Activated CD4-positive, alpha-beta T cell treated with anti-CD3 and anti-CD28 coated beads, Interleukin-2, amount 50 U/mL, for 24 hours (primary cell): ENCODE results near the gene LDHD.
A peak's percentile ranks its signal among the peaks of the same experiment; 100 is the strongest.

Experiments used
- DNase-seq, 2 donors: peaks; one replicate each; pipeline ENCODE4 v3.0.0-alpha.2; 2020; ENCODE audit warnings: low read depth in 1 of 2, low spot score in 1 of 2

LDHD gene

GRCh38 chr16:75081179-75081859 is 35.3 kb downstream of the LDHD start:
- DNase-seq, result no peak

GRCh38 chr16:75080205-75081029 is 36.2 kb downstream of the LDHD start:
- no peak for DNase-seq

- no peak for DNase-seq
Measured at GRCh38 chr16:75079346-75079926, 37.1 kb downstream of the LDHD start.

- DNase-seq, result no peak
Measured at GRCh38 chr16:75078886-75079285, 37.7 kb downstream of the LDHD start.

DNA sequence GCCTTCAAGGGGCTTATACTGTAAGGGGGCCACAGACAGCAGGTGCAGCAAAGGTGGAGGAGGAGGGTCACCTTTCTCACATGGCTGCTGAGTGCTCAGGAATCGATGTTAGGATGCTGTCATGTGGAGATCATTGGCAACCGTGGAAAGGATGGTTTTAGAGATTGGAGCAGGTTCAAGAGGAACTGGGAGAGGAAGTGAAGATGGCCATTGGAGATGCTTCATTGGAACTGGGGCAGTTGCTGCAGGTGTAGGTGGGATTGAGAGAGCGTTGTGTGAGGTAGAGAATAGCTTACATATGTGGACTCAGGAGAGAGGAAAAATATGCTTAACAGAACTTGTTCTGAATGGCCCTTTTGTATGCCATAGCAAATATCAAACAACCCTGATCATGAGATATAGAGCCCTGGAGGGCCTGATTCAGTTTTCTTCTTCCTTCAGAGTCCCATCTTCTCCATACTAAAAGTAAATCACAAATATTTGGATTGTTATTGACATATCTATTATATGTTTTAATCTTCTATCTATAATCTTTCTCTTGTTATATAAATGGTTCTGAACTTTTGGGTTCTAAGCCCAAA is 40.8 kb downstream of the LDHD start:
- DNase-seq, result no peak

DNA sequence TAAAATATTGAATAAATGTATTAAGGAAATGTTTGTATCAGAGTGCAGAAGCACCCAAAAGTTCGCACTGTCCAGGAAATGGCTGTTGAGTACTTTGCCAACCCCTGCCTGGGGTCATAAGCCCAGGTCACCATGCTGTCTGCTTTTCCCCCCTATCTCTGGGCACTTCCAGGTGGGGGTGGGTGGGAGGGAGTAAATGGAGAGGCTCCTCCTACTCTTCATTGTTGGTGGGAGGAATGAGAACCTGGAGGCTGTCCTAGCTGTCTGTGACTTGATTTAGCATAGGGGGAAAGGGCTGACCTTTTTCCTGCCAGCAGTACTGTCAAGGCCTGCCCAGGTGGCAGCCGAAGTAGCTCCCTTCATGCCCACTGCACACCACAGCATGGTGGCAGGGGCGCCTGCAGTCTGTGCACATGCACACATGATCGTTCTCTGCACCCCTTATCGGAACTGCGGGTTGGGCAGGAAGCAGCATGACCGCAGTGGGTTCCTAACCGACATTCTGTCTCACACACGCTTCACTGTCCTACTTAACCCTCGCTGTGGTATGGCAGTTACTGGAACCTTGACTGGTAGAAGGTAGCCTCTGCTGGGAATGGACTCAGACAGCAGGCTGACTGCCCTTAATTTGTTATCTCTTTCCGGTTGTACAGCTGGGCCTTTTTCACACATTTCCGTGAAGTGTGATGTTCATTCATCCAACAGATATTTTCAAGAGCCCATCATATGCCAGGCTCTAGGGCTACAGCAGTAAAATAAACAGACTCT is 41.5 kb downstream of the LDHD start:
- DNase-seq, result peak; percentile 35 to 62

GRCh38 chr16:75074304-75074793 is 42.2 kb downstream of the LDHD start:
- DNase-seq, result no peak

- no peak for DNase-seq
Measured at GRCh38 chr16:75073545-75074303, 42.9 kb downstream of the LDHD start.

GRCh38 chr16:75072239-75072947 is 44.2 kb downstream of the LDHD start:
- no peak for DNase-seq

DNA sequence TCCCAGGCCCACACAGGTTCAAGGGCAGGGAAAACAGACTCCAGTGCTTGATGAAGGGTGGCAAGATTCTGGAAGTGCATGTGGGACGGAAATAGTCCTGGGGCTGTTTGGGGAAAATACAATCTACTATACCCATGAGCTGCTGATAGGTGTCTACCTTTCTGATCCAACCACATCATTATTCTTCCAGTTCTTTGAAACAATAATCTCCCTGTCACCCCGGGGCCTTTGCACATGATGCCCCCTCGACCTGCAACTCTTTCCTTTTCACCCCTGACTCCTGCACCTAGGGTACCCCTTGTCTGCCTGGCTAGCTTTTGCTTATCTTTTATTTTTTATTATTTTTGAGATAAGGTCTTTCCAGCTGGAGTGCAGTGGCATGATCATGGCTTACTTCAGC is 45.0 kb downstream of the LDHD start:
- no peak for DNase-seq

DNA sequence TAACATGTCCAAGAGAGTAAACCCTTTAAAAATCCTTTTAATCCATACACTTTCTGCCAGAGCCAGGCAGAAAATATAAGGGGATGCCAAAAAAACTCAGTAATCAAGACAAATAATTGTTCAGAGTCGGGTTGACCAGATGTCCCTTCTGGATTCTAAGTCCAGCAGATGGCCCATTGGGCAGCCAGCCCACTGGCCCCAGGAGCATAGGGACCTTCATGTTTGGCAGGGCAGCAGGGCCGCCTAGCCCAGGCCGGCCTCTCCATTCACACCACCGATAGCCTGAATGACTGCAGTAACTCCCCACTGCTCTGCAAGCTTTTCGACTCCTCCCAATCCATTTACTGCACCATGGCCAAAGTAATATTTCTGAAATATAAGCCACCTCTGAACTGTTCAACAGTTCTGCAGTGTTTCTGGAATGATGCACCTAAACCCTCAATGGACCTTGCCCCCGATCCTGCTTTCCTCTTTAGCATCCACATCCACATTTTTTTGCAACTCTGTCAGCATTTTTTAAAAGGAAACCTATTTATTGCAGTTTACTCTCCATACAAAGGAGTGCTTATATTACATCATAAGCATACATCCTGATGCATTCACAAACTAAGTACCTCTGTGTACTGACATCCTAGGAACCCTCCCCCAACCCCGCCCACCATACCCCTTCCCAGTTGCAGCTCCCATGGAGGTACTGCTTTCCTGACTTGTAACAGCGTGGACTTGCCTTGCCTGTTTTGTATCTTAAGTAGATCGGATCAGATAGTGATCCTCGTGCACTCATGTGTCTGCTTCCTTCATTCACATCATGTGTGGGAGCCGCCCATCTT is 46.4 kb downstream of the LDHD start:
- DNase-seq, result no peak

- DNase-seq, result no peak
Measured at GRCh38 chr16:75068085-75069031, 48.2 kb downstream of the LDHD start.

DNA sequence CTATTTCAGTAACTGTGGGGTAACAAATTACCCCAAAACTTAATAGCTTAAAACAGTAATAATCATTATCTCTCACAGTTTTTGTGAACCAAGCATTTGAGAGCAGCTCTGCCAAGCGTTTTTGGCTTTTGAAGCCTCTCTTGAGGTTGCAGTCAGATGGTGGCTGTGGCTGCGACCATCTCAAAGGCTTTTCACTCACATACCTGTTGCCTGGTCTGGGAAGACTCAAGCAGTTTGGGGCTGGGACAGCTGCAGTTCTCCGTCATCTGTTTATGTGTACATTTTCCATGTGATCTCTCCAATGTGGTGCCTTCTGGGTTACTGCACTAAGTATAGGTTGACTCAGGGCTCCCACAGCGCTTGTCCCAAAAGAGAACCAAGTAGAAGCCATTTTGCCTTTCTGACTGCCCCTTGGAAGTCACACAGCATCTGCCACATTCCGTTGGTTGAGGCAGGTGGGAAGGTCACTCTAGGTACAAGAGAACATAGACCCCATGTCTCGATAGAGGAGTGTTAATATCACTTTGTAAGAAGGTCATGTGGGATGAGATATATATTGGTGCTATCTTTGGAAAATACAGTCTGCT is 49.6 kb downstream of the LDHD start:
- no peak for DNase-seq

- DNase-seq, result no peak
Measured at GRCh38 chr16:75065521-75066149, 50.9 kb downstream of the LDHD start.

- no peak for DNase-seq
Measured at GRCh38 chr16:75065149-75065505, 51.5 kb downstream of the LDHD start.

- DNase-seq, result no peak
Measured at GRCh38 chr16:75064403-75065148, 52.0 kb downstream of the LDHD start.
